G401.6 (cell line): Measurements from ENCODE around the gene INHA.

ENCODE experiments used
- FAIRE-seq: peaks from 2 replicates; lab custom pipeline; 2012; peaks lifted over from hg19 to GRCh38; lab: Jason Lieb, UNC

INHA gene

DNA sequence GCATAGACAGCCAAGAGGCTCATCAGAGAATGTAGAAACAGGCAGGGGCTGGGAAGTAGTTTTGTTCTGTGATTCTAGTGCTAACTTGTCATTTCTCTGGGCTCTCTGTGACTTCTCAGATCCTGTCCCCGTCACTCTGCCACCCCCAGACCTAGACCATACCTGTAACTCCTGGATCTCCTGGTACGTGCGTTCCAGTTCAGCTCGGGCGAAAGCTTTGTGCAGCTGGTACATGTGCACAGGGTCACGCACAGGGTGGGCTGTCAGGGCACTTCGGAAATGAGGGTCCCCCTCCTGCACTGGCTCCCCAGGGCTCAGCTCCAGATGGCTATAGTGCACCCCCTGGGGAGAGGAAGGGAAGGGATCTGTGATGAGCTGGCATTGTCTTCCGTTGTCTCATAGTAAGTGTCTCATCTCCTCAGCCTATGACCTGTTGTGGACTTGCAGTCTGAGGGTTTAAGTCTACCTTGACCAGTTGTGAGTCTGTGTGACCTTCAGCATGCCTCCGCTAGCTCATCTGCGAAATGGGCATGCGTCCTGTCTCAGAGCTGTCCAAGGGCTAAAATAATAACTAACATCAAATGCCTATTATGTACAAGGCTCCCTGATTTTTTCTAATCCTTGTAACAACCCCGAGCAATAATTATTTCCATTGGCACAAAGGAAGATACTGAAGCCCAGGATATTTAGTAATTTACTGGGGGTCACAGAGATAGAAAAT, 31.2 kb upstream of the INHA start:
- no peak for FAIRE-seq

DNA sequence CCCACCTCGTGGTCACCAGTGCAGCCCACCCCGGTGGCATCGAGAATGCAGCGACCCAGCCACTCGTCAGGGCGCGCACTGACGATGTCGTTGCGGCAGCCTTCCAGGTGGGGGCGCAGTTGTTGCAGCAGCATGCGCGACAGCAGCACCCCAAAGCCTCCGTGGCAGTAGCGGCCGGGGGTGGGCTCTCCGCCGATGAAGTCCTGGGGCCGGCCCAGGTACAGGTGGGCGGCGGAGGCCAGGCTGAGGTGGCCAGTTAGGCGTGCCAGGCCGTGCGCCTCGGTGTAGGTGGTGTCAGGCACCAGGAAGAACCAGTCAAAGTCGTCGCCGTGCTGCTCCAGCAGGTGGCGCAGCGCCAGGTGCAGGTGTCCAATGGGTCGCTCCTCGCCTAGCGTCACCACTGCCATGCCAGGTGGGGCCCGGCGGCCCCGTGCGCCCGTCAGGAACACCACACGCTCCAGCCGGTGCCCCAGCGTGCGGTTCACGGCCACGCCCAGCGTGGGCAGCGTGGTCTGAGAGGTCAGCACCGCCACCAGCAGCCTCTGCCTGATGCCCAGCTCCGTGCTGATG, 30.4 kb upstream of the INHA start:
- FAIRE-seq, result no peak

DNA sequence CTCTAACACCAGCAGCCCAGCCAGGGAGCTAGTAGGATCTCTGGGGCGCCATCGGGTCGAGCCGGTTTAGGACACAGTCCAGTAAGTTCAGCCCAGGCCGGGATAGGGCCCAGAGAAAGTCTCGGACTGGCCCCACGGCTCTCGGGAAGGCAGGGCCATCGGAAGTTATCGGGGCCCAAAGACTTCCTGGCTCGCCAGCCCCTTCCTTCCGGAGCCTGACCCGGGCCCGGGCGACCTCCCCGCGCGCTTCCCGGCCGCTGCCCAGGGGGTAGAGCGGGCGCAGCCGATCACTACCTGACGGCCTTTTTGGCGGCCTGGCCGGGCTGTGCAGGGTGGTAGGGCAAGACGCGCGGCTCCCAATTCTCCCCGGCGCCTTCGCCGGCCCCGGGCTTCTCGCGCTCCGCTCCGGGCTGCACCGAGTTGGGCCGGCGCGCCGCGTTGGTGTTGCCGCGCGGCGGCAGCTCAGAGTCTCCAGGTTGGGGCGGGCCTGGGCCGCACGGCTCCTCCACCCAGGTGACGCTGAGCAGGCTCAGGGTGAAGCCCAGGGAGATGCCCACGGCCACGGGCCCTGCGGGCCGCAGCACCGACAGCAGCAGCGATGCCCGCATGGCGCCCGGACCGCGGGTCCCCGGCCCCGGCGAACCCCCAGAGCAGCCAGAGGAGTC, 29.0 kb upstream of the INHA start:
- no peak for FAIRE-seq

DNA sequence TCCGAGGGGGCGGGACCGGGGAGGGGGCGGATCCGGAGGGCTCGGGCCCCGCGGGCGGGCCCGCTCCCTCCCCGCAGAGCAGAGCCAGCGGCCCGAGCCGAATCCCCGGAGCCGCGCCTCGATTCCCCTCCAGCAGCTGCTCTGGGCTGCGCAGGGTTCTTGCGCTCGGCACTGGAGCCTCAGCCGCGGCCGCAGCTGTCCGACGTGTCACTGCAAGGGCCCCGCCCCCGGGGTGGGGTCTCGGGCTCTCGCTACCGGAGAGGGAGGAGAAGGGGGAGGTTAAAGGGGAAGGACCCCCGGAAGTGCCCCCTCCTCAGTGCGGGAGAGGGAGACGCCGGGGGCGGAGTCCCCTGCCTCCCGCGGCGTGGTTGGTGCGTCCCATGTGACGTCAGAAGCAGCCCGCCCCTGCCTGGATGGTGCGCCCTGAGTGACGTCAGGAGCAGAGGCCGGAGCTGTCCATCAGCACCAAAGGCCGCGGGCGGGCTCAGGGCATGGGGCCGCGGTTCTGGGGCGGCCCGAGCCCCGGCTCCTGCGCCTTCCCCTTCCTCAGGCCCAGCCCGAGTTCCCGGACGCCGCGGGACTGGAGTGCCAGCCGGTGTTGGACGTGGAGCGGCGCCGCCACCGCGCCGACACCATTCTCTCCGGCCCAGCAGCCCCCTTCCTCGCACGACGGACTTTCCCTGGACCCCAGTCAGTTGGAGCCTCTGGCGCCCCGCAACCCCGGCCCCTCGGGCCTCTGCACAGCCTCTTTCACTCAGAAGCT, 28.3 kb upstream of the INHA start, which contains the start of the genes CHPF and TMEM198:
Gene CHPF (minus strand): TSS at position 214 of the 763 bp plus-strand sequence. CDS start 271 bp downstream, outside the sequence.
Gene TMEM198 (plus strand): TSS at position 433 of the 763 bp plus-strand sequence. CDS start 700 bp downstream, outside the sequence.
- peak; percentile 99 for FAIRE-seq

DNA sequence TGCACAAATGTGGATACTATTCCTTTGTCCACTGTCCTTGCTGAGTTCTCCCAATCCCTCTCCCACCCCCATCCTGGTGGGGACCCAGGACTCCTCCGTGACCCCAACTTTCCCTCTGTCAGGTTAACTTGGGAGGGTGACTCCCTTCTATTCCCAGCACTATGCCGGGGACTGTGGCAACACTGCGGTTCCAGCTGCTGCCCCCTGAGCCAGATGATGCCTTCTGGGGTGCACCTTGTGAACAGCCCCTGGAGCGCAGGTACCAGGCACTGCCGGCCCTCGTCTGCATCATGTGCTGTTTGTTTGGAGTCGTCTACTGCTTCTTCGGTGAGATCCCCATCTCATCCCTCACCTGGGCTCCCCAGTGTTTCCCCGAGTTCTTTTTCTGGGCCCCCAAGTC, 27.5 kb upstream of the INHA start:
- FAIRE-seq, result no peak

DNA sequence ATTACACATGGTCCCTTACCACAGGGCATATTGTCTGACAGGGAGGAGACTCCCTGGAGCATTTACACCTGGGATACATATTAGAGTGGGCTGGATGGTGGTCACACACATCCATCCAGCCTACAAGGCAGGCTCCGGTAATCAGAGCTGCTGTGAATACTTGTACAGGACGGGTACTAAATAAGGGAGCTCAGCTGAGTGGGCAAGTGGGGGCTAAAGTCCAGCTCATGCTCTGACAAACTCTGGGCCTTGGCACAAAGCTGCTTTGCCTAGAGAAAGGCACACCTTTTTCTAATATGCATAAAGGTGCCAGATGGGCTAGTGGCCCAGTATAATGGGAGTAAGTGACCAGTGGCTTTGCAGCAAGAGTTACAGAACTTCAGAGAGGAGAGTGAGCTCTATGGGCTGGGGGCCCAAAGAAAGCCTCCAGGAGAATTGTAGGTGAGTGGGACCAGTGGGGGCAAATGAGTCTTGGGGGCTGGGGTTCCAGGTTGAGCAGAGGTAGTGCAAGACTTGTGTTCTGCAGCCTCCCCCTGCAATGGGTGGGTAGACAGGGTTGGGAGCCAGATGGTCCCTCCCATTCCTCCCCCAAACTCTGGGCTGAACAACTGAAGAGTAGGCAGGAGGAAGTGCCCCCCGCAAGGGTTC, 26.7 kb upstream of the INHA start:
- FAIRE-seq, result no peak

DNA sequence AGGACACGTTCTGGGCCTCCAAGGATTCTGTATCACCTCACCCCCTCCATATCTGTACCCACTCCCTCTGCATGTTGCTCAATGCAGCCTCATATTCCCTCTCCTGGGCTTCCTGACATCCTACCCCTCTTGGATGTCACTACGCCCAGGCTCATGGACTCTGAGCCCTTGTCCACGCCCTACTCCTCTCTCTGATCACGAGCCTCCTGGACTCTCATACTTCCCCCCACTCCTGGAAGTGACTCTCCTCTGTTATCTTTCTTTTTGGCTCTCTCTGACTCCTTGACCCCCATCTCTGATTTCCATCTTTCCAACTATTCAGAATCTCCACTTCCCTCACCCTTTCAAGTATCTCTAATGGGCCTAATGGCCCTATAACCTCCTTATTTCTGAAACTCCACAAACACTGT, 26.2 kb upstream of the INHA start:
- no peak for FAIRE-seq

DNA sequence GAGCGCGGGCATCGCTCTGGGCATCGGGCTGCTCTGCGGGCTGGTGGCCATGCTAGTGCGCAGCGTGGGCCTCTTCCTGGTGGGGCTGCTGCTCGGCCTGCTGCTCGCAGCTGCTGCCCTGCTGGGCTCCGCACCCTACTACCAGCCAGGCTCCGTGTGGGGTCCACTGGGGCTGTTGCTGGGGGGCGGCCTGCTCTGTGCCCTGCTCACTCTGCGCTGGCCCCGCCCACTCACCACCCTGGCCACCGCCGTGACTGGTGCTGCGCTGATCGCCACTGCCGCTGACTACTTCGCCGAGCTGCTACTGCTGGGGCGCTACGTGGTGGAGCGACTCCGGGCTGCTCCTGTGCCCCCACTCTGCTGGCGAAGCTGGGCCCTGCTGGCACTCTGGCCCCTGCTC, 24.5 kb upstream of the INHA start:
- FAIRE-seq, result no peak

DNA sequence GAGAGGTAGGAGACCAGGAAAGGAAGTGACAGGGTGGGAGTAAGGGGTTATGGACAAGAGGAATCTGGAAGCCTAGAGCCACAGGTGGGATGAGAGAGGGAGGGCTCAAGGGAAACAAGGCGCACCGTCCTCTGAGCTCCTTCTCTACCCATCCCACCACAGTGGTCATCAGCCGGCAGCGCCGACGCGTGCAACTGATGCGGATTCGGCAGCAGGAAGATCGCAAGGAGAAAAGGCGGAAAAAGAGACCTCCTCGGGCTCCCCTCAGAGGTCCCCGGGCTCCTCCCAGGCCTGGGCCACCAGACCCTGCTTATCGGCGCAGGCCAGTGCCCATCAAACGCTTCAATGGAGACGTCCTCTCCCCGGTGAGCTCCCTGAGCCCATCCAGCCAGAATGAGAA, 23.1 kb upstream of the INHA start:
- FAIRE-seq, result no peak

DNA sequence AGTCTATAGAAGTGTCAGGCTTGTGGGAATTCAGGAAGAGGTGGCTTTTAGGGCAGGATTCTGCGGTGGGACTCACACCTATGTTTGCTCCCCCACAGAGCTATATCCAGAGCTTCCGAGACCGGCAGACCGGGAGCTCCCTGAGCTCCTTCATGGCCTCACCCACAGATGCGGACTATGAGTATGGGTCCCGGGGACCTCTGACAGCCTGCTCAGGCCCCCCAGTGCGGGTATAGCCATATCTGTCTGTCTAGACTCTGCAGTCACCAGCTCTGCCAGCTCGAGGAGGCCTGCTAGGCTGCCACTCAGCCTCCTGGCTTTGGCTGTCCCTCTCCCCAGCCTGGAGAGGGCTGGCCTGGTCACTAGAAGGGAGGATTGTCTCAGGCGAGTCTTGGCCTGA, 22.5 kb upstream of the INHA start:
- FAIRE-seq, result no peak

DNA sequence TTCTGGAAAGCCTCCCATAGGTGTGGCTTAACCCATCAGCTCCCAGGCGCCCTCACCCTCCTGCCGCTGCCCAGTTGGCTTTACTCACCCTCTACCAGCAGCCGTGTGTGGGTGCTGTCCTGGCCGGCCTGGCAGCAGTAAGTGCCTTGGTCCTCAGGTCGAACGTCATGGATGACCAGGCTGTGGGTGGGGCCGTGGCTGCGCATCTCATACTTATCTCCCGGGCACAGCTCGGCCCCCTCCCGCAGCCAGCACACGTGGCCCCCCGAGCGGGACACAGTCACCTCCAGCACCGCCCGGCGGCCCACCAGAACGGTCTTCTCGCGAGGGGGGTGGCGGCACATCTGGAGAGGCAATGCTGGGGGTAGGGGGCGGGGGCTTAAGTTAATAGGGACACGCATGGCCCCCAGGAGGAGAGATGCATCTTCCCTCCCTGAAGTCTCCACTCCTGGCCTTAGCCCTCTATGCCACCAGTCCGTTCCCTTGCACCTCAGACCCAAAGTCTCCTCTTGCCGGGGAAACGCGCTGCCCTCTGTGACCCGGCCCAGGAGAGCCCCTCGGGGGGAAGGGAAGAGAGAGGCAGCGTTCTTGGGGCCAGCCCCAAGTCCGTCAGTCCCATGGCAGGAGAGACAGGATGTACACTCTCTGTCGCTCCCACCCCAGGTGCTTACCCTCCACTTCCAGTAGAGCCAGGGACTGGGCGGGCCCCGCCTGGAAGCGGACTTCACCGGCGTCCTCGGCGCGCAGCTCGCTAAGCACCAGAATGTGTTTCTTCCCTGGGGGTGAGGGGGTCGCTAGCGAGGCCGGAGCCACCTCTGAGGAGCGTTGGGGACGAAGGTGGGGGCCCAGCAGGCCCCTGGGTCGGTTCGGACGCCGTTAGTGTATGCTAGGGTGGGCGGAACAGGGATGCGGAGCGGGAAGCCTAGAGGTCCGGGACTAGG, 20.4 kb upstream of the INHA start:
- FAIRE-seq, result no peak

DNA sequence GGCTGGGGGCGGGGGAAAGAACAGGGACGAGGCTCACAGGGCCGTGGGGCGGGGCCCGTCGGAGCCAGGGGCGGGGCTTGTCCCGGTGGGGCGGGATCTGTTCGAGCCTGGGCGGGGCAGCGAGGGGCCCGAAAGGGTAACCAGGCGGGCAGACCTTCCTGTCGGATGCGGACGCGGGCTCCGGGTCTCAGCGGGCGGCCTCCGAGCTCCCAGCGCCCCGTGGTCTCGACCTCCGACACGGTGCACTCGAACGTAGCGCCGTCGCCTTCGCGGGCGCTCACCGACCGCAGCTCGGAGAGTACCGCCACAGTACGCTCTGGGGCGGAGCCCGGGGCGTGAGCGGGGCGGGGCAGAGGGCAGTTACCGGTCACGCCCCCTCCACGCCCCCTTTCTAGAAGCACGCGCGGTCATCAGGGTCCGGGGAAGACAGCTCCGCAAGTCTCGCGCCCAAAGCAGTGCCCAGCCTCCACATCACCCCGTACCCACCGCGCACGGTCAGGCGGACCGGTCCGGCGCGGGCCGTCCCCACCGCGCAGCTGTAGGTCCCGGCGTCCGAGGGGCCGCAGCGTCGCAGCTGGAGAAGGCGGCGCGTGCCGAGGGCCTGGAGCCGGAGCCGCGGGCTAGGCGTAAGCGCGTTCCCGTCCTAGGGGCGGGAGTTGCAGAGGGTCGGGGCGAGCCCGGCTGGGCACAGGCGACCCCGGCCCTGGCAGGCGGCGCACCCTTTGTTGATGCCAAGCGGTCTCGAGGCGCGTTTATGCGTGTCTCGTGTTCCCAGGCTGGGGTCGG, 19.5 kb upstream of the INHA start:
- FAIRE-seq, result peak; percentile 30

DNA sequence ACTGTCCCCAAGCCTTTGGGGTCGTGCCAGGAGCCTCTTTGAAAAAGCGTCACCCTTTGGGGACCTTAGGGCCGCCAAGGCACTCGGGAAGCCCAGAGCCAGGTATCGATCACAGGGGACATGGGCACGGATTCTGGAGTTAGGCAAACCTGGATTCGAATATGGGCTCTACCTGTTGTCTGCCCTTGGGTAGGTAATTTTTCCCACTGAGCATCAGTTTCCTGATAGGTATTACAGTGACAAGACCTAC, 19.0 kb upstream of the INHA start:
- no peak for FAIRE-seq

DNA sequence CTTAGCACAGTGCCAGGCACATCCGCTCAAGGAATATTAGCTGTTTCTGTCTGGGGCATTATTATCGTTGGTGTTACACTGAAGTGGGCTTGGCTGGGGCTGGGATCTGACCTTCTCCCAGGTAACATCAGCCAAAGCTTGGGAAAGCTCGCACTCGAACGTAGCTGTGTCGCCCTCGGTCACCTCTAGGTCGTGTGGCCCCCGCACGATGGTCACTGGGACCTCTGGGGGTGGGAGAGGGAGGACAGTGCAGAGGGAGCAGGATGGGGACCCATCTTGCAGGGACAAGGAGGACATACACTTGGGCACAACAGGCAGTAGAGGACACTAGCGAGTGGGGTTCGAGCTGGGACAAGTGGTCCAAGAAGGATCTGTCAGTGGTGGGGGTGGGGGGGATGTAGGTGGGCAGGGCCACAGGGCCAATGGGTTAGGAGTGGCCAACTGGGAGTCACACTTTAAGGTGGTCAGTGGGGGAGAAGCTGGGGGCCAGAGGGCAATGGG, 18.6 kb upstream of the INHA start:
- FAIRE-seq, result no peak

DNA sequence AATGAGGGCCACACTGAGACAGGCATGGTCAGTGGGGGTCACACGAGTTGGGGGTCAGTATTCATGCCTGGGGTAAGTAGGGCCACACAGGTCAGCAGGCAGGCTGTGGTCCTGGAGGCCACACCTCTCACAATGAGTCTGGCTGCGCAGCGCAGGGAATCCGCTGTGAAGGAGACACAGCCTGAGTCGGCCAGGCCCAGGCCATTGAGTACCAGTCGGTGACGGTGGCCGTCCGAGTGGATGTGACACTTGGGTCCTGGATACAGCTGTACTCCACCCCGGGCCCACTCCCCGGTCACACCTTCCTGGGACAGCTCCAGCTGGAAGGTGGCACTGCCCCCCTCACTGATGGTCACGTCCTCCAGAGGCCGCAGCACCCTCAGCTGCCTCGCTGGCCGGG, 17.8 kb upstream of the INHA start:
- FAIRE-seq, result no peak

DNA sequence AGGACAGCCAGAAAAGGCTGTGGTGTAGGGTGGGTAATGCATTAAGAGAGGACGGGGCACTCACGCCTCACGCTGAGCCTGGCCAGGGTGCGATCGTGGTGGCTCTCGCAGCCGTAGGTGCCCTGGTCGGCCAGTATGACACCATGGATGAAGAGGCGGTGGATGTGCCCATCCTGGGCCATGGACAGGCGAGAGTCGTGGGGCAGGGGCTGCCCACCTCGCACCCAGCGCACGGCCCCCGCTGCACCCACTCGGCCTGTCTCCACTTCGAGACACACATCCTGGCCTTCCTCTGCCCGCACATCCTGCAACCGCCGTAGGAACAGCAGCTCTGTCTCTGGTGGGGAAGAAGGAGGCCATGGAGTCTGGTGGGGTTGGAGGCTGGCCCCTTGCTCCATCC, 16.2 kb upstream of the INHA start:
- no peak for FAIRE-seq

DNA sequence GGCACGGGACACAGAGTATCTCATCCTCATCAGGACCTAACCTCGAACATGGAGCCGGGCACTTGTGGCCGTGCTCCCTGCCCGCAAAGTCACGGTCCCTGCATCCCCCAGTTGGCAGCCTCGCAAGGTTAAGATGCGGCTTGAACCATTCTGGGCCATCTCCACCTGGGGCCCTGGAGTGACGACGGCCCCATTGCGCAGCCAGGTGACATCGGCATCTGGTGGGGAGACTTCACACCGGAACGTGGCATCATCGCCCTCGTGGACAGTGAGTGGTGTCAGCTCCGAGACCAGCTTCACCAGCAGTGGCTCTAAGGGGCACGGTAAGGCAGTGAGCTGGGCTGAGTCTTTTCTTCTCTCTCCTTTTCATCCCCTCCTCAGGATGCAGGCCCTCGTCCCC, 15.7 kb upstream of the INHA start:
- no peak for FAIRE-seq

DNA sequence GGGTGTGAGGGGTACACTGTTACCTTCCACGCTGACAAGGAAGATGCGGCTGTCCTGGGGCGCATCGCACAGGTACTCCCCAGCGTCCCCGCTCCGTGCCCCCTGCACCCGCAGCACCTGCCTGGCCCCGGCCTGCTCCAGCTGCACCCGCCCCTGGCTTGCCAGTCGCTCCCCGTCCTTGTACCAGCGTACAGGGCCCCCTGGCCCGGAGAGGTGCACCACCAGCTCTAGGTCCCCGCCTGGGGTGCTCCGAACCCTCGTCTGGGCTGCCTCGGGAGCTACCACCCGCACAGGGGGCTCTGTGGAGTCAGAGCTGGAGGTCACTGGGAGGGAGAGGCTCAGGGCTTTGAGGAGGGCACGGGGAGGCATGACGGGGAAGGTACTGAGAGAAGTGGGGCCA, 14.8 kb upstream of the INHA start:
- FAIRE-seq, result no peak

DNA sequence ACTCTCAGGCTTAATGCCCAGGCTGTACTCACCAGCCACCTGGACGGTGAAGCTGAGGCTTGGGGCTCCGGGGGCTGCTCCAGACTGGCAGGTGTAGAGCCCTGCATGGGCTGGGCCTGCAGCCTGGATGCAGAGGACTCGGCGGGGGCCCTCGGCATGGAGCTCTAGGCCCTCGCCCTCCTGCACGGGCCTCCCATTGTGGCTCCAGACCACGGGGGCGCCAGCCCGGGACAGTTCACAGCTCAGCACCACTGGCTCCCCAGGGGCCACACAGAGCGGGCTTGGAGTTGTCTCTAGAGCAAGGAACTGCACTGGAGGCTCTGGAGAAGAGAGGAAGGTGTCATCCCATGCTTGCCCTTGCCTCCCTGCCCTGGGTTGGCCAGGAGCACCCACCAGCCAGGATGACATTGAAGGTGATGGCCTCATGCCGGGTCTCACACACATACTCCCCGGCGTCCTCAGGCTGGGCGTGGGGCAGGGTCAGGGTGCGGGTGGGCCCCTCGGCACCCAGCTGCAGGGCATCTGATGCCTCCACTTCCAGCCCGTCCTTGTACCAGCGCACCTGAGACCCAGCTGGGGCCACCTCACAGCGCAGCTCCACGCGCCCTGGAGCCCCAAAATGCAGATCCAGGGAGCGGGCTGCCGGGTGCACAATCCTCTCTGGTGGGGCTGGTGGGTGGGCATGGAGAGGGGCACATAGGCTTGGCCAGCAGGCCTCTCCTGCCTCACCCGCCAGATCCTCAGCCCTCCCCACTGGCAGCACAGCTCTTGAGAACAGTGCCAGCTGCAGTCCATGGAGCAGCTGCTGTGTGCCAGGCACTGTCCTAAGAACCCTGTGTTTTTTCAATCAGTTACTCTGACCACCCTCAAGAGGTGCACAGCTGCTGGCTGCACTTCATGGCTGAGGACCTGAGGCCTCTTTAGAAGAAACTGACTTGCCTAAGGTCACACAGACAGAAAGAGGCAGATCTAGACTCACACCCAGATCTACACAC, 14.0 kb upstream of the INHA start:
- FAIRE-seq, result no peak
